HG03442 (cell line): ENCODE measurements around the gene OTOA.
"Not testable (repeated sequence)": the region's sequence is repeated elsewhere in the genome, so short reads cannot be mapped to it uniquely, and the experiment has no call there.

Source experiments
- ATAC-seq: cut with Tn5 transposase; IDR thresholded peaks from one replicate; pipeline ENCODE4 v1.9.1; 2021; ENCODE audit warnings: mild to moderate bottlenecking, moderate library complexity; ENCODE audit not compliant: unreplicated experiment

The OTOA gene

GRCh38 chr16:21801538-21802374 is 138.0 kb downstream of the OTOA start:
- not testable (repeated sequence) for ATAC-seq

GRCh38 chr16:21802375-21802663 is 138.6 kb downstream of the OTOA start:
- not testable (repeated sequence) for ATAC-seq
